SU-DHL-6 (cell line): Measurements from ENCODE around the gene WNT7A.

Experiments used
- H2AFZ ChIP-seq: fragments of 200-600 bp; sonication (generic); 2 replicates; pipeline ENCODE4 v1.6.1; 2014; ENCODE audit warnings: low read depth, mild to moderate bottlenecking, moderate library complexity, mixed read lengths, antibody characterized with exemption, low read length; ENCODE audit not compliant: severe bottlenecking
- H3F3A ChIP-seq: fragments of 200-600 bp; shearing (Covaris generic); 2 replicates; pipeline ENCODE4 v1.6.0; 2016; ENCODE audit warnings: antibody characterized with exemption, mild to moderate bottlenecking; ENCODE audit not compliant: insufficient read depth
- H3K27ac ChIP-seq: fragments of 200-600 bp; sonication (generic); 2 replicates; pipeline ENCODE4 v1.5.1; 2016; ENCODE audit warnings: low read depth, mild to moderate bottlenecking, low read length, moderate library complexity, mixed read lengths
- H3K27me3 ChIP-seq: fragments of 200-600 bp; sonication (generic), shearing (Covaris generic); 2 replicates; pipeline ENCODE4 v1.6.0; 2014; ENCODE audit warnings: mild to moderate bottlenecking, low read length
- H3K36me3 ChIP-seq: fragments of 200-600 bp; sonication (generic); 2 replicates; pipeline ENCODE4 v1.6.1; 2014; ENCODE audit warnings: mild to moderate bottlenecking, low read length, mixed read lengths
- H3K4me2 ChIP-seq: fragments of 300-600, 200-600 bp; shearing (Covaris generic), sonication (generic); 2 replicates; pipeline ENCODE4 v1.6.0; 2014; ENCODE audit warnings: low read length, low read depth, mild to moderate bottlenecking; ENCODE audit not compliant: poor library complexity, severe bottlenecking
- H3K4me3 ChIP-seq: fragments of 200-600 bp; sonication (generic); 2 replicates; pipeline ENCODE4 v1.5.1; 2014; ENCODE audit warnings: antibody characterized with exemption, low read length, mild to moderate bottlenecking, mixed read lengths; ENCODE audit not compliant: insufficient read depth, poor library complexity, severe bottlenecking
- H3K79me2 ChIP-seq: fragments of 200-600 bp; sonication (generic); 2 replicates; pipeline ENCODE4 v1.6.1; 2014; ENCODE audit warnings: mild to moderate bottlenecking, low read length, moderate library complexity; ENCODE audit not compliant: insufficient read depth
- H3K9ac ChIP-seq: fragments of 200-600 bp; sonication (generic); 2 replicates; pipeline ENCODE4 v1.7.0; 2014; ENCODE audit warnings: mild to moderate bottlenecking, low read length
- H3K9me2 ChIP-seq: fragments of 200-600 bp; sonication (generic); replicated peaks from 2 replicates; pipeline ENCODE4 v1.6.1; 2014; ENCODE audit warnings: low read length; ENCODE audit not compliant: insufficient read depth
- H3K9me3 ChIP-seq: fragments of 200-600 bp; sonication (generic); 2 replicates; pipeline ENCODE4 v1.6.1; 2014; ENCODE audit warnings: low read length, mixed read lengths; ENCODE audit not compliant: insufficient read depth
- H4K20me1 ChIP-seq: fragments of 200-600 bp; sonication (generic); 2 replicates; pipeline ENCODE4 v1.6.1; 2014; ENCODE audit warnings: low read depth, mild to moderate bottlenecking, antibody characterized with exemption, low read length, moderate library complexity, mixed read lengths
- CTCF ChIP-seq: fragments of 200-600 bp; sonication (generic); IDR thresholded peaks from one replicate; pipeline ENCODE4 v1.5.1; 2017; ENCODE audit warnings: antibody characterized with exemption, mild to moderate bottlenecking, low read length, moderate library complexity; ENCODE audit not compliant: insufficient read depth, poor library complexity, severe bottlenecking
- EZH2phosphoT487 ChIP-seq: fragments of 200-600 bp; sonication (generic), shearing (Covaris generic); conservative IDR thresholded peaks from 2 replicates; pipeline ENCODE4 v1.6.1; 2018; ENCODE audit warnings: mild to moderate bottlenecking, antibody characterized with exemption, low read length, moderate library complexity, mixed read lengths

Gene WNT7A

GRCh38 chr3:13877911-13878280 lies 2.0 kb downstream of the WNT7A start:
- H3K9me3 ChIP-seq, result no peaks in the 10 kb centered on the region
- H3K79me2 ChIP-seq, result no peaks in the 10 kb centered on the region
- H3K4me2 ChIP-seq, result no peak overlapping the region
- H3K4me3 ChIP-seq, result no peak overlapping the region
- no peaks in the 10 kb centered on the region for H3K27me3 ChIP-seq
- H3K9me2 ChIP-seq, result no peaks in the 10 kb centered on the region
- H3F3A ChIP-seq, result no peaks in the 10 kb centered on the region
- no peak overlapping the region for H3K27ac ChIP-seq
- H4K20me1 ChIP-seq, result no peaks in the 10 kb centered on the region
- H2AFZ ChIP-seq, result no peak overlapping the region
- H3K36me3 ChIP-seq, result no peaks in the 10 kb centered on the region
- H3K9ac ChIP-seq, result no peak overlapping the region
- TF ChIP-seq EZH2phosphoT487, result no peak
- TF ChIP-seq CTCF, result no peak

GRCh38 chr3:13876451-13877100 lies 3.3 kb downstream of the WNT7A start:
- Histone ChIP-seq H3F3A (no peaks in the 10 kb centered on the region), H2AFZ (no peak overlapping the region), H3K9ac (no peak overlapping the region), H3K79me2 (no peaks in the 10 kb centered on the region), H3K9me3 (no peaks in the 10 kb centered on the region), H3K4me3 (no peak overlapping the region), H3K4me2 (no peak overlapping the region), H3K36me3 (no peaks in the 10 kb centered on the region), H3K27me3 (no peaks in the 10 kb centered on the region), H4K20me1 (no peaks in the 10 kb centered on the region), H3K27ac (no peak overlapping the region), H3K9me2 (no peaks in the 10 kb centered on the region)
- no peak for TF ChIP-seq EZH2phosphoT487
- TF ChIP-seq CTCF, result no peak

- H3K27me3 ChIP-seq, result no peaks in the 10 kb centered on the region
- no peak overlapping the region for H2AFZ ChIP-seq
- no peaks in the 10 kb centered on the region for H3K9me3 ChIP-seq
- no peak overlapping the region for H3K4me3 ChIP-seq
- H3K9ac ChIP-seq, result no peak overlapping the region
- H3K4me2 ChIP-seq, result no peak overlapping the region
- no peaks in the 10 kb centered on the region for H3K36me3 ChIP-seq
- TF ChIP-seq EZH2phosphoT487, result no peak
- TF ChIP-seq CTCF, result no peak
- H3K9me2 ChIP-seq, result no peaks in the 10 kb centered on the region
- H3K79me2 ChIP-seq, result no peaks in the 10 kb centered on the region
- H3K27ac ChIP-seq, result no peak overlapping the region
- no peaks in the 10 kb centered on the region for H4K20me1 ChIP-seq
- no peaks in the 10 kb centered on the region for H3F3A ChIP-seq
These were observed 5.0 kb downstream of the WNT7A start for GRCh38 chr3:13874891-13875290.
